Gastrocnemius medialis (tissue), 4 donors: Measurements from ENCODE around the gene CALML5.

Experiments used
- POLR2A ChIP-seq, 2 donors: fragments of 450-650 bp; IDR thresholded peaks; one replicate each; pipeline ENCODE4 v1.6.1; 2017; ENCODE audit warnings: antibody characterized with exemption in 2 of 2, mild to moderate bottlenecking in 2 of 2, moderate library complexity in 2 of 2
- TF ChIP-seq, protein P1 (sequence below), 5 experiments: fragments of 450-650 bp in 3 of 5; fragments of 200-600 bp in 2 of 5; sonication (generic) in 2 of 5; IDR thresholded peaks in 4 of 5; conservative IDR thresholded peaks in 1 of 5; 1 replicate in 4 of 5; 2 replicates in 1 of 5; pipeline ENCODE4 v1.5.1; 2016 to 2019; ENCODE audit warnings: antibody characterized with exemption in 5 of 5, mild to moderate bottlenecking in 3 of 5, moderate library complexity in 3 of 5

DNA sequence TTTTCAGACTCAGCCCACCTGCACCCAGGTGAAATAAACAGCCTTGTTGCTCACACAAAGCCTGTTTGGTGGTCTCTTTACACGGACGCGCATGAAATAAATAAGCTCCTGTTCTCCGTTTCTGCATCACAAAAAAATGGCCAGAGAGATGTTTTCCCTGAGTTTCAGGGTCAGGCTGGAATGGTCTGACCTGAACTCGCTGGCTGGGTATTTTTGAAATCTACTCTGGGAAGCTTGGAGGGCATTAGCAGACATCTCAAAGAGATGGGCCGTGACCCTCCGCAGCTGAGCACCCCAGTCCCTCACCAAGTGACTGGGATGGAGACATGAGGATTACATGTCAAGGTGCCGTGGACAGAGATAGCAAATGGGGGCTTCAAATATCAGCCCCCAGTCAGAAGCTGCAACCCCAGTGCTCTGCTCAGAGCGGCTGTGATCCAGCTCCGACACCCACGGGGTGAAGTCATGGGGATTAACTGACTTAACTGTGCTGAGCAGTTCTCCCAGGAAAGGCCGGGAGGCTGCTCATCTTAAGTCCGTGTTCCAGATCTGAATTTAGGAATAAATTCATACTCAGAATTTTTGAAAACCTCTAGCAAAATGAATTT, 22.3 kb downstream of the CALML5 start:
- TF ChIP-seq, protein P1, sequence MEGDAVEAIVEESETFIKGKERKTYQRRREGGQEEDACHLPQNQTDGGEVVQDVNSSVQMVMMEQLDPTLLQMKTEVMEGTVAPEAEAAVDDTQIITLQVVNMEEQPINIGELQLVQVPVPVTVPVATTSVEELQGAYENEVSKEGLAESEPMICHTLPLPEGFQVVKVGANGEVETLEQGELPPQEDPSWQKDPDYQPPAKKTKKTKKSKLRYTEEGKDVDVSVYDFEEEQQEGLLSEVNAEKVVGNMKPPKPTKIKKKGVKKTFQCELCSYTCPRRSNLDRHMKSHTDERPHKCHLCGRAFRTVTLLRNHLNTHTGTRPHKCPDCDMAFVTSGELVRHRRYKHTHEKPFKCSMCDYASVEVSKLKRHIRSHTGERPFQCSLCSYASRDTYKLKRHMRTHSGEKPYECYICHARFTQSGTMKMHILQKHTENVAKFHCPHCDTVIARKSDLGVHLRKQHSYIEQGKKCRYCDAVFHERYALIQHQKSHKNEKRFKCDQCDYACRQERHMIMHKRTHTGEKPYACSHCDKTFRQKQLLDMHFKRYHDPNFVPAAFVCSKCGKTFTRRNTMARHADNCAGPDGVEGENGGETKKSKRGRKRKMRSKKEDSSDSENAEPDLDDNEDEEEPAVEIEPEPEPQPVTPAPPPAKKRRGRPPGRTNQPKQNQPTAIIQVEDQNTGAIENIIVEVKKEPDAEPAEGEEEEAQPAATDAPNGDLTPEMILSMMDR (IDR thresholded peaks at IDR 0.05 in 4 of 5, conservative IDR thresholded peaks at IDR 0.05 in 1 of 5) = no peak
- TF ChIP-seq POLR2A (IDR thresholded peaks at IDR 0.05) = no peak
